Measurements from ENCODE around the gene ZNF500.

The ZNF500 gene

DNA sequence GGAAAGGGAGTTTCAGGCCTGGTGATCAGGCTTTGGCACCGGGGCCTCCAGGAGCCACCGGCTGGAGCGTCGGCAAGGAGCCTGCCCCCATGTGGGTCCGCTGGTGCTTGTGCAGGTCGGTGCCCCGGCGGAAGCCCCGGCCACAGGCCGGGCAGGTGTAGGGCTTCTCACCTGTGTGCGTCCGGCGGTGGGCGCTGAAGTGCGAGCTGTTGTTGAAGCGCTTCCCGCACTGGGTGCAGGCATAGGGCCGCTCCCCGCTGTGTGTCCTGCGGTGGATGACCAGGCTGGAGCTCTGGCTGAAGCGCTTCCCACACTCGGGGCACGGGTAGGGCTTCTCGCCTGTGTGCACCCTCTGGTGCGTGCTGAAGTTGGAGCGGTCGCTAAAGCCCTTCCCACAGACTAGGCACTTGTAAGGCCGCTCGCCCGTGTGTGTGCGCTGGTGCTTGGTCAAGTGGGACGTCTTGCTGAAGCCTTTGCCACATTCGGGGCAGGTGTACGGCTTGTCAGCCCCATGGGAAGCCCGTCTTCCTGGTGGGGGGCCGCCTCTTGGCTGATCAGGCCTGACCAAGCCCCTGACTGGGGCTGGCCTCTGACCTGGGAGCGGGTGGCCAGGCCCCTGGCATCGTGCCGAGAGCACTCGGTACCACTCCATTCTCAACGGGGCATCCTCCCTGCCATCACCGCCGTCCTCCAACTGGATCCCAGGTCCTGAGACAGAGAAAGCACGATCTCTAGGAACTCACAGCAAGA, 14.4 kb downstream of the ZNF500 start:
- H3K9ac ChIP-seq (ENCODE audit: low read length) = no peak overlapping the region
- H4K12ac ChIP-seq (ENCODE audit: low read depth, low read length) = no peak overlapping the region
- H2AFZ ChIP-seq (ENCODE audit: insufficient read depth, low read length, poor library complexity) = no peak overlapping the region
- H3K23ac ChIP-seq (ENCODE audit: low read length) = no peak overlapping the region
- H3K4me2 ChIP-seq (ENCODE audit: low read length) = no peak overlapping the region
- H3K9me3 ChIP-seq (ENCODE audit: insufficient read depth, low read depth, low read length) = peaks cover 7% of the 10 kb centered on the region
- H3K79me2 ChIP-seq (ENCODE audit: control insufficient read depth, insufficient read depth, low read length, poor library complexity) = no peaks in the 10 kb centered on the region
- peaks cover 56 to 61% of the 10 kb centered on the region in 2 experiments for H3K36me3 ChIP-seq (ENCODE audit: control insufficient read depth in 1 of 2, insufficient read depth in 2 of 2, low read length in 2 of 2)
- no peak overlapping the region for H3K14ac ChIP-seq (ENCODE audit: low read length)
- no peak overlapping the region for H3K27ac ChIP-seq (ENCODE audit: low read depth, low read length)
- no peak overlapping the region for H4K91ac ChIP-seq (ENCODE audit: low read depth, low read length)
- no peaks in the 10 kb centered on the region for H3K27me3 ChIP-seq (ENCODE audit: insufficient read depth, low read length)
- H2AK5ac ChIP-seq (ENCODE audit: low read length) = no peak overlapping the region
- H3K4me1 ChIP-seq (ENCODE audit: control insufficient read depth in 1 of 2, insufficient read depth in 2 of 2, low read length in 2 of 2) = no peaks in the 10 kb centered on the region
- H4K8ac ChIP-seq (ENCODE audit: low read depth, low read length) = no peak overlapping the region
- no peak for DNase-seq
- H2BK120ac ChIP-seq (ENCODE audit: insufficient read depth, low read length, poor library complexity) = no peak overlapping the region
- no peak overlapping the region for H3K4ac ChIP-seq (ENCODE audit: low read depth, low read length)
- no peaks in the 10 kb centered on the region for H3K79me1 ChIP-seq (ENCODE audit: low read length)
- no peak overlapping the region for H2BK12ac ChIP-seq (ENCODE audit: low read length)
- H3K4me3 ChIP-seq (ENCODE audit: low read depth, low read length) = no peak overlapping the region
- WGBS (ENCODE audit: extremely low coverage, insufficient coverage, insufficient read length) = no CpG with 5 or more reads among the region's 44 CpGs
- H2BK5ac ChIP-seq (ENCODE audit: low read depth, low read length, poor library complexity) = no peak overlapping the region
- H3K18ac ChIP-seq (ENCODE audit: low read length) = no peak overlapping the region

DNA sequence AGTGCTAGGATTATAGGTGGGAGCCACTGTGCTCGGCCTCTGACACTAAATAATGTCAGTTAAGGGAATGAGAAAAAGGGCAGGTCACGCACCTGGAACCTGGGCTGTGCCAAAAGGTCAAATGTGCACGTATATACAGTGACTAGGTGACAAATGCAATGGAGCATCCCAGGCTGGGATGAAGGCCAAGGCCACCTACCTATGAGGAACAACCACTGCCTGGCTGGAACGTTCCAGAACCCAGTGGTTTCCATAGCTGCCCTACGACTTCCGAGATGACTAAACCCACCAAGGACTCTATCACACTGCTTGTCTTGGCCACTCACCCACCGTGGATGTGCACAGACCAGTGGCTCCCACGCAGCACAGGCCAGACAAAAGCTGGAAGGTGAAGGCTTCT, 16.1 kb downstream of the ZNF500 start:
- WGBS (ENCODE audit: extremely low coverage, insufficient coverage, insufficient read length) = no CpG with 5 or more reads among the region's 8 CpGs
- Histone ChIP-seq H3K4me1 (ENCODE audit: control insufficient read depth in 1 of 2, insufficient read depth in 2 of 2, low read length in 2 of 2) (no peaks in the 10 kb centered on the region), H2BK120ac (ENCODE audit: insufficient read depth, low read length, poor library complexity) (no peak overlapping the region), H2AK5ac (ENCODE audit: low read length) (no peak overlapping the region), H3K79me2 (ENCODE audit: control insufficient read depth, insufficient read depth, low read length, poor library complexity) (no peaks in the 10 kb centered on the region), H4K12ac (ENCODE audit: low read depth, low read length) (no peak overlapping the region), H3K36me3 (ENCODE audit: control insufficient read depth in 1 of 2, insufficient read depth in 2 of 2, low read length in 2 of 2) (peaks cover 49 to 55% of the 10 kb centered on the region in 2 experiments), H3K27me3 (ENCODE audit: insufficient read depth, low read length) (no peaks in the 10 kb centered on the region), H3K4me3 (ENCODE audit: low read depth, low read length) (no peak overlapping the region), H2BK5ac (ENCODE audit: low read depth, low read length, poor library complexity) (no peak overlapping the region), H3K9ac (ENCODE audit: low read length) (no peak overlapping the region), H3K9me3 (ENCODE audit: insufficient read depth, low read depth, low read length) (peaks cover 6% of the 10 kb centered on the region), H4K91ac (ENCODE audit: low read depth, low read length) (no peak overlapping the region), H3K18ac (ENCODE audit: low read length) (no peak overlapping the region), H3K4ac (ENCODE audit: low read depth, low read length) (no peak overlapping the region), H3K14ac (ENCODE audit: low read length) (no peak overlapping the region), H3K27ac (ENCODE audit: low read depth, low read length) (no peak overlapping the region), H3K23ac (ENCODE audit: low read length) (no peak overlapping the region), H2AFZ (ENCODE audit: insufficient read depth, low read length, poor library complexity) (no peak overlapping the region), H3K79me1 (ENCODE audit: low read length) (no peaks in the 10 kb centered on the region), H4K8ac (ENCODE audit: low read depth, low read length) (no peak overlapping the region), H3K4me2 (ENCODE audit: low read length) (no peak overlapping the region), H2BK12ac (ENCODE audit: low read length) (no peak overlapping the region)
- no peak for DNase-seq

DNA sequence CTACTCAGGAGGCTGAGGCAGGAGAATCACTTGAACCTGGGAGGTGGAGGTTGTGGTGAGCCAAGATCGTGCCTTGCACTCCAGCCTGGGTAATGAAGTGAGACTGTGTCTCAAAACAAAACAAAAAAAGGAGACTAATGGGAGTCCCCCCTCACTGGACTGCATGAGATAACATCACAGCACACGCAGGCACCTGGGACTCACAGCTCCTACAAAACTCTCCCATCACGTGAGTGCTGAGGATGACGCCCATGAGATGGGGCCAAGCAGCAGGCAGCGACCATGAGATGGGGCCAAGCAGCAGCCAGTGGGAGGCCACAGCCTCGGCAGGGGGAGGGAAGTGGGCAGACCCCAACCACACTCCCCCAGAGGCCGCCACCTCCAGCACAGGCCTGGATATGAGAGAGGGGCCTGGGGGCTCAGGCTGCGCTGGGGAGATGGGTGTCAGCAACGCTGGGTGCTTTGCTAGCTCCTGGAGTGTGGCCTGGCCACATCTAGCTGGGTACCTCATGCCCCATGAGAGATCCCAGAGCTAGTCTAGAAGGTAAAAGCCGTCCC, 17.2 kb downstream of the ZNF500 start:
- H3K4me2 ChIP-seq (ENCODE audit: low read length) = no peak overlapping the region
- H3K18ac ChIP-seq (ENCODE audit: low read length) = no peak overlapping the region
- no peak overlapping the region for H3K23ac ChIP-seq (ENCODE audit: low read length)
- H3K79me2 ChIP-seq (ENCODE audit: control insufficient read depth, insufficient read depth, low read length, poor library complexity) = no peaks in the 10 kb centered on the region
- H2BK120ac ChIP-seq (ENCODE audit: insufficient read depth, low read length, poor library complexity) = no peak overlapping the region
- no peaks in the 10 kb centered on the region for H3K79me1 ChIP-seq (ENCODE audit: low read length)
- no peak overlapping the region for H2BK5ac ChIP-seq (ENCODE audit: low read depth, low read length, poor library complexity)
- DNase-seq = no peak
- H3K4me1 ChIP-seq (ENCODE audit: control insufficient read depth in 1 of 2, insufficient read depth in 2 of 2, low read length in 2 of 2) = no peaks in the 10 kb centered on the region
- H2AK5ac ChIP-seq (ENCODE audit: low read length) = no peak overlapping the region
- H4K91ac ChIP-seq (ENCODE audit: low read depth, low read length) = no peak overlapping the region
- WGBS (ENCODE audit: extremely low coverage, insufficient coverage, insufficient read length) = no CpG with 5 or more reads among the region's 10 CpGs
- no peak overlapping the region for H2BK12ac ChIP-seq (ENCODE audit: low read length)
- no peak overlapping the region for H3K14ac ChIP-seq (ENCODE audit: low read length)
- no peaks in the 10 kb centered on the region for H3K27me3 ChIP-seq (ENCODE audit: insufficient read depth, low read length)
- H3K9ac ChIP-seq (ENCODE audit: low read length) = no peak overlapping the region
- no peak overlapping the region for H4K8ac ChIP-seq (ENCODE audit: low read depth, low read length)
- no peak overlapping the region for H2AFZ ChIP-seq (ENCODE audit: insufficient read depth, low read length, poor library complexity)
- H3K4me3 ChIP-seq (ENCODE audit: low read depth, low read length) = no peak overlapping the region
- no peak overlapping the region for H3K4ac ChIP-seq (ENCODE audit: low read depth, low read length)
- H3K36me3 ChIP-seq (ENCODE audit: control insufficient read depth in 1 of 2, insufficient read depth in 2 of 2, low read length in 2 of 2) = peaks cover 42 to 49% of the 10 kb centered on the region in 2 experiments
- H3K9me3 ChIP-seq (ENCODE audit: insufficient read depth, low read depth, low read length) = peaks cover 4% of the 10 kb centered on the region
- no peak overlapping the region for H4K12ac ChIP-seq (ENCODE audit: low read depth, low read length)
- no peak overlapping the region for H3K27ac ChIP-seq (ENCODE audit: low read depth, low read length)

DNA sequence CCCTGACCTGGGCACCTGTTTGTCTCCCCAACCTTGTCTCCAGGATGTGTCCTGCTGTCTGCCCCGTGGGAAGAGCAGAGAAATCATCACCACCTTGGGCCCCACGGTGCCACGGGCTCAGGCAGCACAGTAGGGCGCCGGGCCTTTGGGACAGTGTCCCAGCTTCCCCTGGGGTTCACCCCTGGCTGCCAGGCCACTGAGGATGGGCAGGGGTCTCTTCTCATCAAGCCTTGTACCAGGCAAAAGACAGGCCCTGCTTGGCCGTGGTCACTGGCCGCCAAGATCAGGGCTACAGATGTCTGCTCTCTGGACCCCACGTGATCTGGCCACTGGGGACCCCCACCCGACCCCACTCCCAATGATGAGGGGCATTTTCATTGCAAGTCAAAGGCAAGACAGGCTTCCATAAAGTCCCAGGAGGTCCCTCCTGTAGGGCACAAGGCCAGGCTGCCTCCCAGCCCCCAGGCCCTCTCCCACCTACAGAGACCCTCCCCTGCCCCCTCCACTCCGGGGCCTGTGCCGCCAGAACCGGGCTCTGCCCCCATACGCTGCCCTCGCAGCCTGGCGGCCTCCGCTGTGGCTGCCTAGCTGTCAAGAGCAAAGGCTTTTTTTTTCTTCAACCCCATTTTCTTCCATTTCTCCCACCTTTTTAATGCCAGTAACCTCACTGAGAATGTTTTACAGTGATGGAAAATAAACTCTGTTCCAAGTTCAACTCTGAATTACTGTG, 18.1 kb downstream of the ZNF500 start:
- Histone ChIP-seq H2AK5ac (ENCODE audit: low read length) (no peak overlapping the region), H3K4me1 (ENCODE audit: control insufficient read depth in 1 of 2, insufficient read depth in 2 of 2, low read length in 2 of 2) (no peaks in the 10 kb centered on the region), H3K36me3 (ENCODE audit: control insufficient read depth in 1 of 2, insufficient read depth in 2 of 2, low read length in 2 of 2) (peaks cover 36 to 44% of the 10 kb centered on the region in 2 experiments), H3K79me1 (ENCODE audit: low read length) (no peaks in the 10 kb centered on the region), H3K27me3 (ENCODE audit: insufficient read depth, low read length) (no peaks in the 10 kb centered on the region), H3K4me3 (ENCODE audit: low read depth, low read length) (no peak overlapping the region), H3K14ac (ENCODE audit: low read length) (no peak overlapping the region), H4K8ac (ENCODE audit: low read depth, low read length) (no peak overlapping the region), H3K9me3 (ENCODE audit: insufficient read depth, low read depth, low read length) (peaks cover 2% of the 10 kb centered on the region), H3K27ac (ENCODE audit: low read depth, low read length) (no peak overlapping the region), H3K23ac (ENCODE audit: low read length) (no peak overlapping the region), H2BK12ac (ENCODE audit: low read length) (no peak overlapping the region), H2BK5ac (ENCODE audit: low read depth, low read length, poor library complexity) (no peak overlapping the region), H3K4me2 (ENCODE audit: low read length) (no peak overlapping the region), H3K18ac (ENCODE audit: low read length) (no peak overlapping the region), H2BK120ac (ENCODE audit: insufficient read depth, low read length, poor library complexity) (no peak overlapping the region), H4K91ac (ENCODE audit: low read depth, low read length) (no peak overlapping the region), H2AFZ (ENCODE audit: insufficient read depth, low read length, poor library complexity) (no peak overlapping the region), H3K79me2 (ENCODE audit: control insufficient read depth, insufficient read depth, low read length, poor library complexity) (no peaks in the 10 kb centered on the region), H4K12ac (ENCODE audit: low read depth, low read length) (no peak overlapping the region), H3K9ac (ENCODE audit: low read length) (no peak overlapping the region), H3K4ac (ENCODE audit: low read depth, low read length) (no peak overlapping the region)
- WGBS (ENCODE audit: extremely low coverage, insufficient coverage, insufficient read length) = no CpG with 5 or more reads among the region's 16 CpGs
- no peak for DNase-seq

Data from trophoblast cell (in vitro differentiated cells and primary cell).